GM21367 (cell line): ENCODE data around the gene TRIM50.
"Not testable (repeated sequence)": the region's sequence is repeated elsewhere in the genome, so short reads cannot be mapped to it uniquely, and the experiment has no call there.

Source experiments
- ATAC-seq: cut with Tn5 transposase; IDR thresholded peaks from one replicate; pipeline ENCODE4 v1.9.1; 2021; ENCODE audit not compliant: unreplicated experiment

The TRIM50 gene

GRCh38 chr7:73350306-73351068, 22.6 kb upstream of the TRIM50 start:
- ATAC-seq, result no peak

GRCh38 chr7:73349763-73350162, 21.9 kb upstream of the TRIM50 start:
- ATAC-seq, result no peak

GRCh38 chr7:73345951-73346350, 18.1 kb upstream of the TRIM50 start:
- no peak for ATAC-seq

GRCh38 chr7:73345538-73345937, 17.7 kb upstream of the TRIM50 start:
- ATAC-seq, result no peak

- no peak for ATAC-seq
These were observed 15.9 kb upstream of the TRIM50 start for GRCh38 chr7:73343671-73344380.

- ATAC-seq, result no peak
These were observed 14.8 kb upstream of the TRIM50 start for GRCh38 chr7:73342645-73343044.

- ATAC-seq, result no peak
These were observed 14.0 kb upstream of the TRIM50 start for GRCh38 chr7:73341877-73342276.

GRCh38 chr7:73340514-73340913, 12.6 kb upstream of the TRIM50 start:
- no peak for ATAC-seq

GRCh38 chr7:73338321-73338720, 10.4 kb upstream of the TRIM50 start:
- no peak for ATAC-seq

GRCh38 chr7:73332447-73332846, 4.6 kb upstream of the TRIM50 start:
- ATAC-seq, result no peak

- ATAC-seq, result no peak
These were observed 2.9 kb upstream of the TRIM50 start for GRCh38 chr7:73330772-73331171.

GRCh38 chr7:73329861-73330581, 2.1 kb upstream of the TRIM50 start:
- no peak for ATAC-seq

GRCh38 chr7:73328696-73329095, 814 bp upstream of the TRIM50 start:
- no peak for ATAC-seq

GRCh38 chr7:73327449-73327848, 433 bp downstream of the TRIM50 start:
- not testable (repeated sequence) for ATAC-seq

GRCh38 chr7:73325424-73325823, 2.5 kb downstream of the TRIM50 start:
- not testable (repeated sequence) for ATAC-seq

GRCh38 chr7:73324081-73324845, 3.6 kb downstream of the TRIM50 start:
- not testable (repeated sequence) for ATAC-seq

GRCh38 chr7:73323434-73324080, 4.3 kb downstream of the TRIM50 start:
- ATAC-seq, result not testable (repeated sequence)

GRCh38 chr7:73320009-73320408, 7.9 kb downstream of the TRIM50 start:
- ATAC-seq, result not testable (repeated sequence)

- ATAC-seq, result not testable (repeated sequence)
These were observed 8.3 kb downstream of the TRIM50 start for GRCh38 chr7:73319541-73319940.

GRCh38 chr7:73318656-73319204, 9.2 kb downstream of the TRIM50 start:
- not testable (repeated sequence) for ATAC-seq
